Transverse colon (tissue), 4 donors: Measurements from ENCODE around the gene TPRX1.

Experiments used
- POLR2A ChIP-seq: fragments of 450-650 bp; IDR thresholded peaks from one replicate; pipeline ENCODE4 v1.6.1; 2016; ENCODE audit warnings: antibody characterized with exemption, mild to moderate bottlenecking, moderate library complexity
- POLR2AphosphoS5 ChIP-seq, 3 donors: sonication (generic); formaldehyde crosslinking; IDR thresholded peaks; one replicate each; pipeline ENCODE4 v1.6.1; 2016; ENCODE audit warnings: antibody characterized with exemption in 3 of 3
- TF ChIP-seq, protein P1 (sequence below), 5 experiments: fragments of 200-600 bp in 3 of 5; fragments of 450-650 bp in 2 of 5; sonication (generic) in 3 of 5; IDR thresholded peaks; 1 replicate in 2 of 5; 2 replicates in 3 of 5; pipeline ENCODE4 v1.5.1; 2016 to 2017; ENCODE audit warnings: antibody characterized with exemption in 5 of 5, inconsistent platforms in 3 of 5, mild to moderate bottlenecking in 2 of 5, moderate library complexity in 1 of 5

DNA sequence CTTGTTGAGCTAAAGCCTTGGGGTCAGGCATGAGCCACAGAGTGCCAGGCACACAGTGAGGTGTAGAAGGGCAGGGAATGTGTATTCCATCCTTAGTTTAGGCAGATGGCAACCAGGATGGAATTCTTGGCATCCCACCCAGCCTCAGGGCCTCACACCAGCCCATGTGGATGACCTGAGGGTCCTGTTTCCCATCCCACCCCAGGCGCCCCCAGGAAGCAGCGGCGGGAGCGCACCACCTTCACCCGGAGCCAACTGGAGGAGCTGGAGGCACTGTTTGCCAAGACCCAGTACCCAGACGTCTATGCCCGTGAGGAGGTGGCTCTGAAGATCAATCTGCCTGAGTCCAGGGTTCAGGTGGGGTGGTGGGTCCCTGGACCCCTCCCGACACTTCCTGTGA lies 31.7 kb upstream of the TPRX1 start:
- no peak for TF ChIP-seq POLR2AphosphoS5 (IDR thresholded peaks at IDR 0.05)
- TF ChIP-seq POLR2A, result no peak
- TF ChIP-seq, protein P1, sequence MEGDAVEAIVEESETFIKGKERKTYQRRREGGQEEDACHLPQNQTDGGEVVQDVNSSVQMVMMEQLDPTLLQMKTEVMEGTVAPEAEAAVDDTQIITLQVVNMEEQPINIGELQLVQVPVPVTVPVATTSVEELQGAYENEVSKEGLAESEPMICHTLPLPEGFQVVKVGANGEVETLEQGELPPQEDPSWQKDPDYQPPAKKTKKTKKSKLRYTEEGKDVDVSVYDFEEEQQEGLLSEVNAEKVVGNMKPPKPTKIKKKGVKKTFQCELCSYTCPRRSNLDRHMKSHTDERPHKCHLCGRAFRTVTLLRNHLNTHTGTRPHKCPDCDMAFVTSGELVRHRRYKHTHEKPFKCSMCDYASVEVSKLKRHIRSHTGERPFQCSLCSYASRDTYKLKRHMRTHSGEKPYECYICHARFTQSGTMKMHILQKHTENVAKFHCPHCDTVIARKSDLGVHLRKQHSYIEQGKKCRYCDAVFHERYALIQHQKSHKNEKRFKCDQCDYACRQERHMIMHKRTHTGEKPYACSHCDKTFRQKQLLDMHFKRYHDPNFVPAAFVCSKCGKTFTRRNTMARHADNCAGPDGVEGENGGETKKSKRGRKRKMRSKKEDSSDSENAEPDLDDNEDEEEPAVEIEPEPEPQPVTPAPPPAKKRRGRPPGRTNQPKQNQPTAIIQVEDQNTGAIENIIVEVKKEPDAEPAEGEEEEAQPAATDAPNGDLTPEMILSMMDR (IDR thresholded peaks at IDR 0.05), result no peak
